Measurements from ENCODE around the gene FLCN.

Gene FLCN

GRCh38 chr17:17221329-17221728 lies 15.6 kb downstream of the FLCN start:
- Histone ChIP-seq H3K9ac (ENCODE audit: low read depth, low read length) (peak overlapping the region; percentile 5), H3K4me1 (ENCODE audit: control insufficient read depth, insufficient read depth, low read length) (no peaks in the 10 kb centered on the region), H3K27me3 (ENCODE audit: control insufficient read depth, insufficient read depth, low read length) (no peaks in the 10 kb centered on the region), H3K9me3 (ENCODE audit: control insufficient read depth, insufficient read depth, low read length) (no peaks in the 10 kb centered on the region), H3K4me3 (ENCODE audit: low read depth, low read length) (no peak overlapping the region), H3K36me3 (ENCODE audit: control insufficient read depth, insufficient read depth, low read length) (peaks cover 72% of the 10 kb centered on the region)

- Histone ChIP-seq H3K4me1 (ENCODE audit: control insufficient read depth, insufficient read depth, low read length) (no peaks in the 10 kb centered on the region), H3K9ac (ENCODE audit: low read depth, low read length) (no peak overlapping the region), H3K36me3 (ENCODE audit: control insufficient read depth, insufficient read depth, low read length) (peaks cover 73% of the 10 kb centered on the region)
These were observed 16.4 kb downstream of the FLCN start for GRCh38 chr17:17220529-17220928.

GRCh38 chr17:17217995-17218394 lies 19.0 kb downstream of the FLCN start:
- no peak overlapping the region for H3K9ac ChIP-seq (ENCODE audit: low read depth, low read length)

More at GRCh38 chr17:17220529-17220928, 16.4 kb downstream of the FLCN start:
- Histone ChIP-seq H3K9me3 (ENCODE audit: control insufficient read depth, insufficient read depth, low read length) (no peaks in the 10 kb centered on the region), H3K4me3 (ENCODE audit: low read depth, low read length) (no peak overlapping the region), H3K27me3 (ENCODE audit: control insufficient read depth, insufficient read depth, low read length) (no peaks in the 10 kb centered on the region)

GRCh38 chr17:17216776-17217175 lies 20.2 kb downstream of the FLCN start:
- H3K4me3 ChIP-seq (ENCODE audit: low read depth, low read length), result no peak overlapping the region
- no peaks in the 10 kb centered on the region for H3K9me3 ChIP-seq (ENCODE audit: control insufficient read depth, insufficient read depth, low read length)
- peaks cover 63% of the 10 kb centered on the region for H3K36me3 ChIP-seq (ENCODE audit: control insufficient read depth, insufficient read depth, low read length)
- no peak overlapping the region for H3K9ac ChIP-seq (ENCODE audit: low read depth, low read length)
- no peaks in the 10 kb centered on the region for H3K27me3 ChIP-seq (ENCODE audit: control insufficient read depth, insufficient read depth, low read length)
- no peaks in the 10 kb centered on the region for H3K4me1 ChIP-seq (ENCODE audit: control insufficient read depth, insufficient read depth, low read length)

More at GRCh38 chr17:17217995-17218394, 19.0 kb downstream of the FLCN start:
- H3K36me3 ChIP-seq (ENCODE audit: control insufficient read depth, insufficient read depth, low read length), result peaks cover 70% of the 10 kb centered on the region
- H3K4me1 ChIP-seq (ENCODE audit: control insufficient read depth, insufficient read depth, low read length), result no peaks in the 10 kb centered on the region
- H3K27me3 ChIP-seq (ENCODE audit: control insufficient read depth, insufficient read depth, low read length), result no peaks in the 10 kb centered on the region
- H3K9me3 ChIP-seq (ENCODE audit: control insufficient read depth, insufficient read depth, low read length), result no peaks in the 10 kb centered on the region
- H3K4me3 ChIP-seq (ENCODE audit: low read depth, low read length), result no peak overlapping the region

GRCh38 chr17:17216236-17216635 lies 20.7 kb downstream of the FLCN start:
- Histone ChIP-seq H3K27me3 (ENCODE audit: control insufficient read depth, insufficient read depth, low read length) (no peaks in the 10 kb centered on the region), H3K36me3 (ENCODE audit: control insufficient read depth, insufficient read depth, low read length) (peaks cover 57% of the 10 kb centered on the region), H3K9ac (ENCODE audit: low read depth, low read length) (no peak overlapping the region), H3K4me1 (ENCODE audit: control insufficient read depth, insufficient read depth, low read length) (no peaks in the 10 kb centered on the region), H3K9me3 (ENCODE audit: control insufficient read depth, insufficient read depth, low read length) (no peaks in the 10 kb centered on the region), H3K4me3 (ENCODE audit: low read depth, low read length) (no peak overlapping the region)

GRCh38 chr17:17215575-17215974 lies 21.4 kb downstream of the FLCN start:
- Histone ChIP-seq H3K9ac (ENCODE audit: low read depth, low read length) (no peak overlapping the region), H3K4me1 (ENCODE audit: control insufficient read depth, insufficient read depth, low read length) (no peaks in the 10 kb centered on the region), H3K9me3 (ENCODE audit: control insufficient read depth, insufficient read depth, low read length) (no peaks in the 10 kb centered on the region), H3K4me3 (ENCODE audit: low read depth, low read length) (no peak overlapping the region), H3K36me3 (ENCODE audit: control insufficient read depth, insufficient read depth, low read length) (peaks cover 51% of the 10 kb centered on the region), H3K27me3 (ENCODE audit: control insufficient read depth, insufficient read depth, low read length) (no peaks in the 10 kb centered on the region)

GRCh38 chr17:17214646-17215436 lies 22.1 kb downstream of the FLCN start:
- Histone ChIP-seq H3K4me3 (ENCODE audit: low read depth, low read length) (no peak overlapping the region), H3K27me3 (ENCODE audit: control insufficient read depth, insufficient read depth, low read length) (no peaks in the 10 kb centered on the region), H3K4me1 (ENCODE audit: control insufficient read depth, insufficient read depth, low read length) (no peaks in the 10 kb centered on the region), H3K9ac (ENCODE audit: low read depth, low read length) (no peak overlapping the region), H3K9me3 (ENCODE audit: control insufficient read depth, insufficient read depth, low read length) (no peaks in the 10 kb centered on the region), H3K36me3 (ENCODE audit: control insufficient read depth, insufficient read depth, low read length) (peaks cover 48% of the 10 kb centered on the region)

- H3K9ac ChIP-seq (ENCODE audit: low read depth, low read length), result no peak overlapping the region
- no peaks in the 10 kb centered on the region for H3K27me3 ChIP-seq (ENCODE audit: control insufficient read depth, insufficient read depth, low read length)
- peaks cover 45% of the 10 kb centered on the region for H3K36me3 ChIP-seq (ENCODE audit: control insufficient read depth, insufficient read depth, low read length)
- H3K9me3 ChIP-seq (ENCODE audit: control insufficient read depth, insufficient read depth, low read length), result no peaks in the 10 kb centered on the region
- H3K4me3 ChIP-seq (ENCODE audit: low read depth, low read length), result no peak overlapping the region
- no peaks in the 10 kb centered on the region for H3K4me1 ChIP-seq (ENCODE audit: control insufficient read depth, insufficient read depth, low read length)
These were observed 23.2 kb downstream of the FLCN start for GRCh38 chr17:17213775-17214174.

- Histone ChIP-seq H3K36me3 (ENCODE audit: control insufficient read depth, insufficient read depth, low read length) (peaks cover 3% of the 10 kb centered on the region), H3K9me3 (ENCODE audit: control insufficient read depth, insufficient read depth, low read length) (no peaks in the 10 kb centered on the region), H3K4me1 (ENCODE audit: control insufficient read depth, insufficient read depth, low read length) (no peaks in the 10 kb centered on the region), H3K9ac (ENCODE audit: low read depth, low read length) (no peak overlapping the region), H3K4me3 (ENCODE audit: low read depth, low read length) (no peak overlapping the region), H3K27me3 (ENCODE audit: control insufficient read depth, insufficient read depth, low read length) (no peaks in the 10 kb centered on the region)
These were observed 29.0 kb downstream of the FLCN start for GRCh38 chr17:17207998-17208397.

- Histone ChIP-seq H3K4me1 (ENCODE audit: control insufficient read depth, insufficient read depth, low read length) (no peaks in the 10 kb centered on the region), H3K9ac (ENCODE audit: low read depth, low read length) (no peak overlapping the region), H3K9me3 (ENCODE audit: control insufficient read depth, insufficient read depth, low read length) (no peaks in the 10 kb centered on the region), H3K4me3 (ENCODE audit: low read depth, low read length) (no peak overlapping the region), H3K27me3 (ENCODE audit: control insufficient read depth, insufficient read depth, low read length) (no peaks in the 10 kb centered on the region), H3K36me3 (ENCODE audit: control insufficient read depth, insufficient read depth, low read length) (no peaks in the 10 kb centered on the region)
These were observed 30.0 kb downstream of the FLCN start for GRCh38 chr17:17206913-17207335.

GRCh38 chr17:17206124-17206912 lies 30.6 kb downstream of the FLCN start, which contains the start of gene PLD6:
Gene PLD6 (minus strand): TSS chr17:17206333. CDS start chr17:17206286, 47 bp downstream.
- H3K27me3 ChIP-seq (ENCODE audit: control insufficient read depth, insufficient read depth, low read length), result no peaks in the 10 kb centered on the region
- no peak within 1 kb of the TSS for H3K4me3 ChIP-seq (ENCODE audit: low read depth, low read length)
- no peaks in the 10 kb centered on the region for H3K36me3 ChIP-seq (ENCODE audit: control insufficient read depth, insufficient read depth, low read length)
- H3K9ac ChIP-seq (ENCODE audit: low read depth, low read length), result no peak within 1 kb of the TSS
- H3K4me1 ChIP-seq (ENCODE audit: control insufficient read depth, insufficient read depth, low read length), result no peaks in the 10 kb centered on the region
- H3K9me3 ChIP-seq (ENCODE audit: control insufficient read depth, insufficient read depth, low read length), result no peaks in the 10 kb centered on the region

Measured in iPS-15b (cell line).